Right lobe of liver (tissue), 4 donors: Measurements from ENCODE around the gene ITGB8.

ENCODE experiments used
- POLR2A ChIP-seq: fragments of 450-650 bp; IDR thresholded peaks from one replicate; pipeline ENCODE4 v1.6.1; 2017; ENCODE audit warnings: antibody characterized with exemption, mild to moderate bottlenecking
- TF ChIP-seq, protein P1 (sequence below), 4 donors: fragments of 200-600 bp in 3 of 4; fragments of 450-650 bp in 1 of 4; IDR thresholded peaks; one replicate each; pipeline versions ENCODE4 v1.5.1 to v1.8.0; 2016 to 2022; ENCODE audit warnings: antibody characterized with exemption in 4 of 4, mild to moderate bottlenecking in 2 of 4
- donor health status: DM: no; HTN: no; CAD: no.
- donor health status: DM: no; HTN: no; CAD: no.
- donor health status: DM: no; HTN: yes; CAD: no.

DNA sequence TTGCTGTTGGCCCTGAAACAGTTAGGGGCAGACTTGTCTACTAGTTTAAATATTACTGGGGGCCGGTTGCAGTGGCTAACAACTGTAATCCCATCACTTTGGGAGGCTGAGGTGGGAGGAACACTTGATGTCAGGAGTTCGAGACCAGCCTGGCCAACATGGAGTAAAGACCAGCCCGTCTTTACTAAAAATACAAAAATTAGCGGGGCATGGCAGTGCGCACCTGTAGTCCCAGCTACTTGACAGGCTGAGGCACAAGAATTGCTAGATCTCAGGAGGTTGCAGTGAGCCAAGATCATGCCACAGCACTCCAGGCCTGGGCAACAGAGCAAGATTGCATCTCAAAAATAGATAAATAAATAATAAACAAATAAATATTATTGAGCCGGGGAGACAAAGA lies 7.6 kb downstream of the ITGB8 start:
- TF ChIP-seq, protein P1, sequence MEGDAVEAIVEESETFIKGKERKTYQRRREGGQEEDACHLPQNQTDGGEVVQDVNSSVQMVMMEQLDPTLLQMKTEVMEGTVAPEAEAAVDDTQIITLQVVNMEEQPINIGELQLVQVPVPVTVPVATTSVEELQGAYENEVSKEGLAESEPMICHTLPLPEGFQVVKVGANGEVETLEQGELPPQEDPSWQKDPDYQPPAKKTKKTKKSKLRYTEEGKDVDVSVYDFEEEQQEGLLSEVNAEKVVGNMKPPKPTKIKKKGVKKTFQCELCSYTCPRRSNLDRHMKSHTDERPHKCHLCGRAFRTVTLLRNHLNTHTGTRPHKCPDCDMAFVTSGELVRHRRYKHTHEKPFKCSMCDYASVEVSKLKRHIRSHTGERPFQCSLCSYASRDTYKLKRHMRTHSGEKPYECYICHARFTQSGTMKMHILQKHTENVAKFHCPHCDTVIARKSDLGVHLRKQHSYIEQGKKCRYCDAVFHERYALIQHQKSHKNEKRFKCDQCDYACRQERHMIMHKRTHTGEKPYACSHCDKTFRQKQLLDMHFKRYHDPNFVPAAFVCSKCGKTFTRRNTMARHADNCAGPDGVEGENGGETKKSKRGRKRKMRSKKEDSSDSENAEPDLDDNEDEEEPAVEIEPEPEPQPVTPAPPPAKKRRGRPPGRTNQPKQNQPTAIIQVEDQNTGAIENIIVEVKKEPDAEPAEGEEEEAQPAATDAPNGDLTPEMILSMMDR (IDR thresholded peaks at IDR 0.05) = no peak
- TF ChIP-seq POLR2A = no peak
